Mammary epithelial cell (primary cell): ENCODE data around the gene DCAF4.

Source experiments
- EZH2 ChIP-seq: IDR thresholded peaks from 2 replicates; pipeline ENCODE4 v1.6.1; 2012; ENCODE audit warnings: low read length, inconsistent platforms, borderline replicate concordance
- TF ChIP-seq, protein P1 (sequence below), 2 donors: IDR thresholded peaks in 1 of 2; conservative IDR thresholded peaks in 1 of 2; 2 replicates each; pipeline ENCODE4 v1.5.1; 2011 to 2012; ENCODE audit warnings: inconsistent platforms in 2 of 2, low read length in 2 of 2, mild to moderate bottlenecking in 2 of 2, control low read depth in 1 of 2, low read depth in 1 of 2; ENCODE audit not compliant: insufficient read depth in 1 of 2; ENCODE audit errors: extremely low read depth in 1 of 2

GRCh38 chr14:72966038-72966437 is 39.8 kb downstream of the DCAF4 start:
- TF ChIP-seq, protein P1, sequence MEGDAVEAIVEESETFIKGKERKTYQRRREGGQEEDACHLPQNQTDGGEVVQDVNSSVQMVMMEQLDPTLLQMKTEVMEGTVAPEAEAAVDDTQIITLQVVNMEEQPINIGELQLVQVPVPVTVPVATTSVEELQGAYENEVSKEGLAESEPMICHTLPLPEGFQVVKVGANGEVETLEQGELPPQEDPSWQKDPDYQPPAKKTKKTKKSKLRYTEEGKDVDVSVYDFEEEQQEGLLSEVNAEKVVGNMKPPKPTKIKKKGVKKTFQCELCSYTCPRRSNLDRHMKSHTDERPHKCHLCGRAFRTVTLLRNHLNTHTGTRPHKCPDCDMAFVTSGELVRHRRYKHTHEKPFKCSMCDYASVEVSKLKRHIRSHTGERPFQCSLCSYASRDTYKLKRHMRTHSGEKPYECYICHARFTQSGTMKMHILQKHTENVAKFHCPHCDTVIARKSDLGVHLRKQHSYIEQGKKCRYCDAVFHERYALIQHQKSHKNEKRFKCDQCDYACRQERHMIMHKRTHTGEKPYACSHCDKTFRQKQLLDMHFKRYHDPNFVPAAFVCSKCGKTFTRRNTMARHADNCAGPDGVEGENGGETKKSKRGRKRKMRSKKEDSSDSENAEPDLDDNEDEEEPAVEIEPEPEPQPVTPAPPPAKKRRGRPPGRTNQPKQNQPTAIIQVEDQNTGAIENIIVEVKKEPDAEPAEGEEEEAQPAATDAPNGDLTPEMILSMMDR (conservative IDR thresholded peaks at IDR 0.05 in 1 of 2, IDR thresholded peaks at IDR 0.05 in 1 of 2; ENCODE audit: extremely low read depth in 1 of 2, insufficient read depth in 1 of 2, low read depth in 1 of 2, low read length in 2 of 2): no peak
- no peak for TF ChIP-seq EZH2
